T-helper 1 cell treated with Interleukin-12 subunit alpha and Interleukin-12 subunit beta and Interleukin-4 antibody, amounts not matched to agents 30 ng/mL and 1 ng/mL, for 36 hours (primary cell): Measurements from ENCODE around the gene CHRNA3. TPM values are rescaled to one million over a fixed set of nuclear protein-coding genes. Genes with fewer than 3 reads are reported as not detected.

Experiments used
- intact Hi-C: fragments of 100-400 bp; cut with micrococcal nuclease; formaldehyde crosslinking; loops from one replicate; pipeline ENCODE4 v1.15.1; 2024
- total RNA-seq: library from RNA; stranded (reverse); gene quantifications from 2 replicates; pipeline ENCODE4 v1.2.3, GENCODE V29; 2022

CHRNA3 gene
- total RNA-seq, result not detected in 2 replicates

- intact Hi-C loops, result no loop called here
Observed at GRCh38 chr15:78620527-78621421, at the start of gene CHRNA3. TSS of gene CHRNA3 (minus strand) at chr15:78620996. CDS start at chr15:78620794, 202 bp downstream.

GRCh38 chr15:78668987-78669386 is 48.2 kb upstream of the CHRNA3 start:
- intact Hi-C loops, result no loop called here

GRCh38 chr15:78667578-78668236 is 46.9 kb upstream of the CHRNA3 start:
- intact Hi-C loops, result no loop called here

GRCh38 chr15:78666010-78666409 is 45.2 kb upstream of the CHRNA3 start:
- intact Hi-C loops, result no loop called here

- intact Hi-C loops, result no loop called here
Observed at GRCh38 chr15:78663703-78664102, 42.9 kb upstream of the CHRNA3 start.

- intact Hi-C loops, result no loop called here
Observed at GRCh38 chr15:78662028-78662427, 41.2 kb upstream of the CHRNA3 start.

GRCh38 chr15:78661001-78661400 is 40.2 kb upstream of the CHRNA3 start:
- intact Hi-C loops, result no loop called here

GRCh38 chr15:78660584-78660983 is 39.8 kb upstream of the CHRNA3 start:
- intact Hi-C loops, result no loop called here

GRCh38 chr15:78658823-78659222 is 38.0 kb upstream of the CHRNA3 start:
- intact Hi-C loops, result no loop called here

GRCh38 chr15:78654272-78654671 is 33.5 kb upstream of the CHRNA3 start:
- intact Hi-C loops, result no loop called here

GRCh38 chr15:78651930-78652615 is 31.3 kb upstream of the CHRNA3 start:
- intact Hi-C loops, result no loop called here

GRCh38 chr15:78651007-78651406 is 30.2 kb upstream of the CHRNA3 start:
- intact Hi-C loops, result no loop called here

- intact Hi-C loops, result no loop called here
Observed at GRCh38 chr15:78650022-78650421, 29.2 kb upstream of the CHRNA3 start.

- intact Hi-C loops, result no loop called here
Observed at GRCh38 chr15:78645009-78645408, 24.2 kb upstream of the CHRNA3 start.

GRCh38 chr15:78642331-78642730 is 21.5 kb upstream of the CHRNA3 start:
- intact Hi-C loops, result no loop called here

- intact Hi-C loops, result no loop called here
Observed at GRCh38 chr15:78641749-78642275, 21.0 kb upstream of the CHRNA3 start.

GRCh38 chr15:78641102-78641748 is 20.4 kb upstream of the CHRNA3 start, which contains the start of gene CHRNB4:
TSS of gene CHRNB4 (minus strand) at chr15:78641210. CDS start at chr15:78641133, 77 bp downstream.
- intact Hi-C loops, result no loop called here

- intact Hi-C loops, result no loop called here
Observed at GRCh38 chr15:78640527-78641101, 19.8 kb upstream of the CHRNA3 start.

GRCh38 chr15:78638658-78639314 is 18.0 kb upstream of the CHRNA3 start:
- intact Hi-C loops, result loop anchor here (1.0 kb wide), 1 partner anchor 71 kb away; no protein-coding TSS in a partner anchor
